ENCODE measurements around the gene MCF2L2. TPM values are rescaled to one million over a fixed set of nuclear protein-coding genes. Genes with fewer than 3 reads are reported as not detected.

MCF2L2 gene
- total and polyA plus RNA-seq, 2 donors from 2014 or later: 0.32 to 1.7 TPM

DNA sequence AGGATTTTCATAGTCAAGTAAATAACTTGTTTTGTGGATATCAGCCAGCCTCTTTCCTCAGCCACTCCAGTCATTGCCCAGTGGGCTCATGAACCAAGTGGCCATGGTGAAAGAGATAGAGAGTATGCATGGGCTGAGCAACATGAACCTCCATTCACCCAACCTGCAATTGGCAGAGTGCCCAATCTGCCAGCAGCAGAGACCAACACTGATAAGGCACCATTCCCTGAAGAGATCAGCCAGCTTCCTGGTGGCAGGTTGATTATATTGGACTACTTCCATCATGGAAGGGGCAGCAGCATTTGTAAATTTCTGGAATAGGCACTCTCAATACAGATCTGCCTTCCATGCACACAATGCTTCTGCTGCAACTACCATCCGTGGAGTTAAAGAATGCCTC lies 10.3 kb upstream of the MCF2L2 start:
- no peak overlapping the region for H3K9ac ChIP-seq (ENCODE audit: low read length in 3 of 3)
- no peaks in the 10 kb centered on the region for H3K9me3 ChIP-seq (ENCODE audit: control insufficient read depth in 2 of 3, insufficient read depth in 1 of 3, low read length in 3 of 3)
- intact Hi-C loops (cut with DNase I): no loop called here
- FAIRE-seq: no peak
- H3K4me3 ChIP-seq (ENCODE audit: low read length in 3 of 3): no peak overlapping the region
- H3K27me3 ChIP-seq (ENCODE audit: control insufficient read depth, insufficient read depth, low read length): no peaks in the 10 kb centered on the region
- peak in 1 of 5 donors; percentile 48 for DNase-seq
- H3K36me3 ChIP-seq (ENCODE audit: control insufficient read depth in 2 of 3, insufficient read depth in 3 of 3, low read length in 3 of 3): no peaks in the 10 kb centered on the region
- no peaks in the 10 kb centered on the region for H3K4me1 ChIP-seq (ENCODE audit: control insufficient read depth in 2 of 3, insufficient read depth in 2 of 3, low read depth in 1 of 3, low read length in 3 of 3)
- H3K27ac ChIP-seq (ENCODE audit: low read depth in 2 of 2, low read length in 2 of 2): no peak overlapping the region
- TF ChIP-seq, protein P1, sequence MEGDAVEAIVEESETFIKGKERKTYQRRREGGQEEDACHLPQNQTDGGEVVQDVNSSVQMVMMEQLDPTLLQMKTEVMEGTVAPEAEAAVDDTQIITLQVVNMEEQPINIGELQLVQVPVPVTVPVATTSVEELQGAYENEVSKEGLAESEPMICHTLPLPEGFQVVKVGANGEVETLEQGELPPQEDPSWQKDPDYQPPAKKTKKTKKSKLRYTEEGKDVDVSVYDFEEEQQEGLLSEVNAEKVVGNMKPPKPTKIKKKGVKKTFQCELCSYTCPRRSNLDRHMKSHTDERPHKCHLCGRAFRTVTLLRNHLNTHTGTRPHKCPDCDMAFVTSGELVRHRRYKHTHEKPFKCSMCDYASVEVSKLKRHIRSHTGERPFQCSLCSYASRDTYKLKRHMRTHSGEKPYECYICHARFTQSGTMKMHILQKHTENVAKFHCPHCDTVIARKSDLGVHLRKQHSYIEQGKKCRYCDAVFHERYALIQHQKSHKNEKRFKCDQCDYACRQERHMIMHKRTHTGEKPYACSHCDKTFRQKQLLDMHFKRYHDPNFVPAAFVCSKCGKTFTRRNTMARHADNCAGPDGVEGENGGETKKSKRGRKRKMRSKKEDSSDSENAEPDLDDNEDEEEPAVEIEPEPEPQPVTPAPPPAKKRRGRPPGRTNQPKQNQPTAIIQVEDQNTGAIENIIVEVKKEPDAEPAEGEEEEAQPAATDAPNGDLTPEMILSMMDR (IDR thresholded peaks at IDR 0.05; ENCODE audit: borderline replicate concordance, extremely low read depth, insufficient read depth): no peak

DNA sequence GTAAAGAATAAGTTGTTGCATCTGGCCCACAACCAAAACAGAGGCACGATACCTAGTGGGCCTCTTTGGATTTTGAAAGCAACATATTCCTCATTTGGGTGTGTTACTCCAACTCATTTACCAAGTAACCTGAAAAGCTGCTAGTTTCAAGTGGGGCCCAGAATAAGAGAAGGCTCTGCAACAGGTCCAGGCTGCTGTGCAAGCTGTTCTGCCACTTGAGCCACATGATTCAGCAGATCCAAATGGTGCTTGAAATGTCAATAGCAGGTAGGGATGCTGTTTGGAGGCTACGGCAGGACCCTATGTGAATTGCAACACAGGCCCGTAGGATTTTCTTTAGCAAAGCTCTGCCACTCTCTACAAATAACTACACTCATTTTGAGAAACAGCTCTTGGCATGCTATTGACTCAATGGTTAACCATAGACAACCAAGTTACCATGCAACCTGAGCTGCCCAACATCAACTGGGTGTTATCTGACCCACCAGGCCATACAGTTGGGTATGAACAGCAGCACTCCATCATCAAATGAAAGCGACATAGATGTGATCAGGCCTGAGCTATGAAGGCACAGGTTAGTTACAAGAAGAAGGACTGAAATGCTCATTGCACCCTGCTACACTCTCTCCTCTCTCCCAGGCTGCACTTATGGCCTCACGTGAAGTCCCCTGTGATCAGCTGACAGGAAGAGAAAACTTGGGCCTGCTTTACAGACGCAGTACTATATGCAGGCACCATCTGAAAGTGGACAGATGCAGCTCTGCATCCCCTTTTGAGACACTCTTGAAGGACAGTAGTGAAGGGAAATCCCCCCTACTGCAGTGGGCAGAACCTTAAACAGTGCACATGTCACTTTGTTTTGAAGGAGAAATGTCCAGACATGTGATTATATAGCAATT lies 9.5 kb upstream of the MCF2L2 start:
- H3K27ac ChIP-seq (ENCODE audit: low read depth in 2 of 2, low read length in 2 of 2): no peak overlapping the region
- DNase-seq: no peak
- H3K27me3 ChIP-seq (ENCODE audit: control insufficient read depth, insufficient read depth, low read length): no peaks in the 10 kb centered on the region
- H3K4me3 ChIP-seq (ENCODE audit: low read length in 3 of 3): no peak overlapping the region
- no peaks in the 10 kb centered on the region for H3K36me3 ChIP-seq (ENCODE audit: control insufficient read depth in 2 of 3, insufficient read depth in 3 of 3, low read length in 3 of 3)
- FAIRE-seq: no peak
- no peaks in the 10 kb centered on the region for H3K4me1 ChIP-seq (ENCODE audit: control insufficient read depth in 2 of 3, insufficient read depth in 2 of 3, low read depth in 1 of 3, low read length in 3 of 3)
- TF ChIP-seq, protein P1 (IDR thresholded peaks at IDR 0.05; ENCODE audit: borderline replicate concordance, extremely low read depth, insufficient read depth): no peak
- H3K9ac ChIP-seq (ENCODE audit: low read length in 3 of 3): no peak overlapping the region
- intact Hi-C loops (cut with DNase I): no loop called here
- H3K9me3 ChIP-seq (ENCODE audit: control insufficient read depth in 2 of 3, insufficient read depth in 1 of 3, low read length in 3 of 3): no peaks in the 10 kb centered on the region

DNA sequence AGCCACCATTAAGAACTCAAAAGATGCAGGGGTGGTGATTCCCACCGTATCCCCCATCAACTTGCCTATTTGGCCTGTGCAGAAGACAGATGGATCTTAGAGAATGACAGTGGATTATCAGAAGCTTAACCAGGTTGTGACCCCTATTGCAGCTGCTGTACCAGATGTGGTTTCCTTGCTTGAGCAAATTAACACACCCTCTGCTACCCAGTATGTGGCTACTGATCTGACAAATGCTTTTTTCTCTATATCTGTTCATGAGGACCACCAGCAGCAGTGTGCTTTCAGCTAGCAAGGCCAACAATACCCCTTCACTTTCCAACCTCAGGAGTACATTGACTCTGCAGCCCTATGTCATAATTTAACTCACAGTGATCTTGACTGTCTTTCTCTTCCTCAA lies 8.6 kb upstream of the MCF2L2 start:
- FAIRE-seq (no peak), DNase-seq (no peak)
- TF ChIP-seq, protein P1 (IDR thresholded peaks at IDR 0.05; ENCODE audit: borderline replicate concordance, extremely low read depth, insufficient read depth): no peak
- Histone ChIP-seq H3K36me3 (ENCODE audit: control insufficient read depth in 2 of 3, insufficient read depth in 3 of 3, low read length in 3 of 3) (no peaks in the 10 kb centered on the region), H3K27ac (ENCODE audit: low read depth in 2 of 2, low read length in 2 of 2) (no peak overlapping the region), H3K4me1 (ENCODE audit: control insufficient read depth in 2 of 3, insufficient read depth in 2 of 3, low read depth in 1 of 3, low read length in 3 of 3) (no peaks in the 10 kb centered on the region), H3K9ac (ENCODE audit: low read length in 3 of 3) (no peak overlapping the region), H3K27me3 (ENCODE audit: control insufficient read depth, insufficient read depth, low read length) (no peaks in the 10 kb centered on the region), H3K4me3 (ENCODE audit: low read length in 3 of 3) (no peak overlapping the region), H3K9me3 (ENCODE audit: control insufficient read depth in 2 of 3, insufficient read depth in 1 of 3, low read length in 3 of 3) (no peaks in the 10 kb centered on the region)
- intact Hi-C loops (cut with DNase I): no loop called here

Measured in kidney (tissue), 14 donors.